GM23338 (cell line): Measurements from ENCODE around the gene GRIK1. TPM values are rescaled to one million over a fixed set of nuclear protein-coding genes. Genes with fewer than 3 reads are reported as not detected.

ENCODE experiments used
- ATAC-seq: fragments of 200-7000 bp; cut with Tn5 transposase; 3 replicates; pipeline ENCODE4 v1.9.1; 2020
- DNase-seq: peaks from one replicate; pipeline ENCODE4 v3.0.0-alpha.2; 2015; ENCODE audit warnings: low spot score
- H2AFZ ChIP-seq: fragments of 200-600 bp; sonication (generic); 2 replicates; pipeline ENCODE4 v1.8.0; 2016; ENCODE audit warnings: antibody characterized with exemption, mild to moderate bottlenecking, moderate library complexity
- H3F3A ChIP-seq: fragments of 200-600 bp; sonication (generic); replicated peaks from 2 replicates; pipeline ENCODE4 v1.8.0; 2017; ENCODE audit warnings: antibody characterized with exemption, mixed run types, low read depth
- H3K27ac ChIP-seq: fragments of 200-600 bp; sonication (generic); 2 replicates; pipeline ENCODE4 v1.6.1; 2016; ENCODE audit warnings: low read depth
- H3K27me3 ChIP-seq: fragments of 200-600 bp; sonication (generic); 2 replicates; pipeline ENCODE4 v1.8.0; 2016; ENCODE audit warnings: mild to moderate bottlenecking, mixed run types, moderate library complexity; ENCODE audit not compliant: insufficient read depth
- H3K36me3 ChIP-seq: fragments of 200-600 bp; sonication (generic); 2 replicates; pipeline ENCODE4 v1.8.0; 2016; ENCODE audit warnings: mild to moderate bottlenecking; ENCODE audit not compliant: insufficient read depth
- H3K4me1 ChIP-seq: fragments of 200-600 bp; sonication (generic); 2 replicates; pipeline ENCODE4 v1.8.0; 2016; ENCODE audit warnings: mild to moderate bottlenecking, moderate library complexity; ENCODE audit not compliant: insufficient read depth
- H3K4me2 ChIP-seq: fragments of 200-600 bp; sonication (generic); 2 replicates; pipeline ENCODE4 v1.7.1; 2017; ENCODE audit warnings: mixed run types
- H3K4me3 ChIP-seq: fragments of 200-600 bp; sonication (generic); 2 replicates; pipeline ENCODE4 v1.6.1; 2016; ENCODE audit warnings: mixed run types
- H3K79me2 ChIP-seq: fragments of 200-600 bp; sonication (generic); replicated peaks from 2 replicates; pipeline ENCODE4 v1.8.0; 2017; ENCODE audit warnings: mild to moderate bottlenecking; ENCODE audit not compliant: insufficient read depth
- H3K9me2 ChIP-seq: fragments of 200-600 bp; sonication (generic); 2 replicates; pipeline ENCODE4 v1.8.0; 2017; ENCODE audit not compliant: insufficient read depth
- H4K20me1 ChIP-seq: fragments of 200-600 bp; sonication (generic); replicated peaks from 2 replicates; pipeline ENCODE4 v1.8.0; 2017; ENCODE audit warnings: mild to moderate bottlenecking; ENCODE audit not compliant: insufficient read depth
- H3K27ac Mint-ChIP-seq: 2 replicates; pipeline ENCODE4 v1.8.0; 2020; ENCODE audit warnings: inconsistent platforms, mild to moderate bottlenecking, moderate library complexity, mixed read lengths
- H3K27me3 Mint-ChIP-seq: 3 replicates; pipeline ENCODE4 v1.8.0; 2022; ENCODE audit warnings: low read depth, mild to moderate bottlenecking, moderate library complexity, mixed read lengths, inconsistent platforms; ENCODE audit not compliant: insufficient read depth, poor library complexity
- H3K36me3 Mint-ChIP-seq: 3 replicates; pipeline ENCODE4 v1.8.0; 2021; ENCODE audit warnings: low read depth, mild to moderate bottlenecking, inconsistent platforms, moderate library complexity, mixed read lengths
- H3K4me1 Mint-ChIP-seq: 3 replicates; pipeline ENCODE4 v1.8.0; 2020; ENCODE audit warnings: mild to moderate bottlenecking, inconsistent platforms, mixed read lengths
- H3K4me3 Mint-ChIP-seq: 3 replicates; pipeline ENCODE4 v1.8.0; 2021; ENCODE audit warnings: moderate library complexity, mild to moderate bottlenecking, inconsistent platforms, mixed read lengths
- H3K9me3 Mint-ChIP-seq: 3 replicates; pipeline ENCODE4 v1.8.0; 2020; ENCODE audit warnings: moderate library complexity, mild to moderate bottlenecking, inconsistent platforms, mixed read lengths
- NANOG ChIP-seq: IDR thresholded peaks from 2 replicates; pipeline ENCODE4 v1.6.1; 2016; ENCODE audit warnings: antibody characterized with exemption, borderline replicate concordance
- POLR2AphosphoS5 ChIP-seq: IDR thresholded peaks from 2 replicates; pipeline ENCODE4 v1.6.1; 2016; ENCODE audit warnings: antibody characterized with exemption, low read depth
- STAT1 ChIP-seq: IDR thresholded peaks from one replicate; pipeline ENCODE4 v1.6.1; 2016; ENCODE audit warnings: antibody characterized with exemption; ENCODE audit not compliant: unreplicated experiment
- ZNF331 ChIP-seq: fragments of 250-450 bp; sonication (Bioruptor Pico); IDR thresholded peaks from 2 replicates; pipeline ENCODE4 v1.5.0; 2020; ENCODE audit warnings: low read depth, mild to moderate bottlenecking, moderate library complexity
- polyA plus RNA-seq: library from polyadenylated mRNA; unstranded; fragments of >200 nt; fragmentation: Nextera tagmentation; extraction: Ambion mirVana; gene quantifications from 2 replicates; pipeline ENCODE4 v1.2.1, GENCODE V29; 2016
- total RNA-seq: library from RNA; depleted of rRNA; stranded (reverse); fragments of >200 nt; shearing (Covaris generic); gene quantifications from 2 replicates; pipeline ENCODE4 v1.2.3, GENCODE V29; 2014
- TF ChIP-seq, protein P1 (sequence below): fragments of 250-450 bp; sonication (Bioruptor Pico); IDR thresholded peaks from 2 replicates; pipeline ENCODE4 v1.5.0; 2020; ENCODE audit warnings: mild to moderate bottlenecking, moderate library complexity
- TF ChIP-seq, protein P2 (sequence below), 2 experiments: fragments of 200-600 bp in 1 of 2; sonication (generic) in 1 of 2; conservative IDR thresholded peaks; 2 replicates each; pipeline versions ENCODE4 v1.5.1 to v1.6.1; 2016 to 2017; ENCODE audit warnings: antibody characterized with exemption in 2 of 2, low read depth in 2 of 2, mild to moderate bottlenecking in 2 of 2, moderate library complexity in 1 of 2
- TF ChIP-seq, protein P3 (sequence below): IDR thresholded peaks from 2 replicates; pipeline ENCODE4 v1.6.1; 2016; ENCODE audit warnings: antibody characterized with exemption

The GRIK1 gene
- total and polyA plus RNA-seq, 2 experiments from 2014 or later = 0.18 to 0.42 TPM

DNA sequence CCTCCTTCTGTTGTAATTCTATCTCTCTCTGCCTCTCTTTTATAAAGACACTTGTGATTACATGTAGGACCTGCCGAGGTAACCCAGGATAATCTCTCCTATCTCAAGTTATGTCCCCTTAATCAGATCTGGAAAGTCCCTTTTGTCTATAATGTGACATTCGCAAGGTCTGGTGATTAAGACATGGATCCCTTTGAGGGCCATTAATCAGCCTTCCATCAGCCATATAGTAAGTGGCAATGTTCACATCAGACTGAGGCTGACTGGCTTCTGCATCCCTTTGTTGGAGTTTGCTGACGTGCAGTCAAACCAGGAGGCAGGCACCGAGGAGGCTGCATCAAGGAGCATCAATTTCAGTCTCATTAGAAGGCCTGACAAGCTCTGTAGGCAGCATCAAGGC, 431.5 kb downstream of the GRIK1 start (continued):
- TF ChIP-seq, protein P1, sequence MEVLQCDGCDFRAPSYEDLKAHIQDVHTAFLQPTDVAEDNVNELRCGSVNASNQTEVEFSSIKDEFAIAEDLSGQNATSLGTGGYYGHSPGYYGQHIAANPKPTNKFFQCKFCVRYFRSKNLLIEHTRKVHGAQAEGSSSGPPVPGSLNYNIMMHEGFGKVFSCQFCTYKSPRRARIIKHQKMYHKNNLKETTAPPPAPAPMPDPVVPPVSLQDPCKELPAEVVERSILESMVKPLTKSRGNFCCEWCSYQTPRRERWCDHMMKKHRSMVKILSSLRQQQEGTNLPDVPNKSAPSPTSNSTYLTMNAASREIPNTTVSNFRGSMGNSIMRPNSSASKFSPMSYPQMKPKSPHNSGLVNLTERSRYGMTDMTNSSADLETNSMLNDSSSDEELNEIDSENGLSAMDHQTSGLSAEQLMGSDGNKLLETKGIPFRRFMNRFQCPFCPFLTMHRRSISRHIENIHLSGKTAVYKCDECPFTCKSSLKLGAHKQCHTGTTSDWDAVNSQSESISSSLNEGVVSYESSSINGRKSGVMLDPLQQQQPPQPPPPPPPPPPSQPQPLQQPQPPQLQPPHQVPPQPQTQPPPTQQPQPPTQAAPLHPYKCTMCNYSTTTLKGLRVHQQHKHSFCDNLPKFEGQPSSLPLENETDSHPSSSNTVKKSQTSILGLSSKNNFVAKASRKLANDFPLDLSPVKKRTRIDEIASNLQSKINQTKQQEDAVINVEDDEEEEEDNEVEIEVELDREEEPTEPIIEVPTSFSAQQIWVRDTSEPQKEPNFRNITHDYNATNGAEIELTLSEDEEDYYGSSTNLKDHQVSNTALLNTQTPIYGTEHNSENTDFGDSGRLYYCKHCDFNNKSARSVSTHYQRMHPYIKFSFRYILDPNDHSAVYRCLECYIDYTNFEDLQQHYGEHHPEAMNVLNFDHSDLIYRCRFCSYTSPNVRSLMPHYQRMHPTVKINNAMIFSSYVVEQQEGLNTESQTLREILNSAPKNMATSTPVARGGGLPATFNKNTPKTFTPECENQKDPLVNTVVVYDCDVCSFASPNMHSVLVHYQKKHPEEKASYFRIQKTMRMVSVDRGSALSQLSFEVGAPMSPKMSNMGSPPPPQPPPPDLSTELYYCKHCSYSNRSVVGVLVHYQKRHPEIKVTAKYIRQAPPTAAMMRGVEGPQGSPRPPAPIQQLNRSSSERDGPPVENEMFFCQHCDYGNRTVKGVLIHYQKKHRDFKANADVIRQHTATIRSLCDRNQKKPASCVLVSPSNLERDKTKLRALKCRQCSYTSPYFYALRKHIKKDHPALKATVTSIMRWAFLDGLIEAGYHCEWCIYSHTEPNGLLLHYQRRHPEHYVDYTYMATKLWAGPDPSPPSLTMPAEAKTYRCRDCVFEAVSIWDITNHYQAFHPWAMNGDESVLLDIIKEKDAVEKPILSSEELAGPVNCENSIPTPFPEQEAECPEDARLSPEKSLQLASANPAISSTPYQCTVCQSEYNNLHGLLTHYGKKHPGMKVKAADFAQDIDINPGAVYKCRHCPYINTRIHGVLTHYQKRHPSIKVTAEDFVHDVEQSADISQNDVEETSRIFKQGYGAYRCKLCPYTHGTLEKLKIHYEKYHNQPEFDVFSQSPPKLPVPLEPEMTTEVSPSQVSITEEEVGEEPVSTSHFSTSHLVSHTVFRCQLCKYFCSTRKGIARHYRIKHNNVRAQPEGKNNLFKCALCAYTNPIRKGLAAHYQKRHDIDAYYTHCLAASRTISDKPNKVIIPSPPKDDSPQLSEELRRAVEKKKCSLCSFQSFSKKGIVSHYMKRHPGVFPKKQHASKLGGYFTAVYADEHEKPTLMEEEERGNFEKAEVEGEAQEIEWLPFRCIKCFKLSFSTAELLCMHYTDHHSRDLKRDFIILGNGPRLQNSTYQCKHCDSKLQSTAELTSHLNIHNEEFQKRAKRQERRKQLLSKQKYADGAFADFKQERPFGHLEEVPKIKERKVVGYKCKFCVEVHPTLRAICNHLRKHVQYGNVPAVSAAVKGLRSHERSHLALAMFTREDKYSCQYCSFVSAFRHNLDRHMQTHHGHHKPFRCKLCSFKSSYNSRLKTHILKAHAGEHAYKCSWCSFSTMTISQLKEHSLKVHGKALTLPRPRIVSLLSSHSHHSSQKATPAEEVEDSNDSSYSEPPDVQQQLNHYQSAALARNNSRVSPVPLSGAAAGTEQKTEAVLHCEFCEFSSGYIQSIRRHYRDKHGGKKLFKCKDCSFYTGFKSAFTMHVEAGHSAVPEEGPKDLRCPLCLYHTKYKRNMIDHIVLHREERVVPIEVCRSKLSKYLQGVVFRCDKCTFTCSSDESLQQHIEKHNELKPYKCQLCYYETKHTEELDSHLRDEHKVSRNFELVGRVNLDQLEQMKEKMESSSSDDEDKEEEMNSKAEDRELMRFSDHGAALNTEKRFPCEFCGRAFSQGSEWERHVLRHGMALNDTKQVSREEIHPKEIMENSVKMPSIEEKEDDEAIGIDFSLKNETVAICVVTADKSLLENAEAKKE (CRISPR knock-in tag) = no peak
- no peak for TF ChIP-seq POLR2AphosphoS5
- TF ChIP-seq STAT1 = no peak

DNA sequence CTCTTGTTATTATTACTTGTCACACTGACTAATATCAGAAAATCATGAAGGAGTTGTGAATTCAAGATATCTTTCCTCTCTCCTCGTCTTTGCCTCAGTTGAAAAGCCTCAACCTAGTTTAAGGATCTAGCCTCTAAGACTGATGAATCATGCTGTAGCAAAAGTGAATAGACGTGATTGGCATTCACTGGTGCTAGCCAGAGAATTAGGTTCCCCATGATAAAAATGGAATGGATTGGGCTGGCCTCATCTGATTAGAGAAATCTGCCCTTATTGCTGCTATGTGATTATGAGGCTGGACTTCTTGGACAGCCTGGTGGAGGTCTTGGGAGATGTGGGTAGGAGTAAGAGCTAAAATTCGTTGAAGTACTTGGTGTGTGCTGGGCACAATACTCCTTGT, 432.8 kb downstream of the GRIK1 start:
- ATAC-seq (no peak), DNase-seq (no peak)
- H3K27me3 Mint-ChIP-seq = peaks cover 2% of the 10 kb centered on the region
- Histone ChIP-seq H3K4me3 (no peak overlapping the region), H3K4me2 (no peak overlapping the region), H3K9me2 (peaks cover 10% of the 10 kb centered on the region), H3K36me3 (no peaks in the 10 kb centered on the region), H3K79me2 (no peaks in the 10 kb centered on the region), H3K27ac (no peak overlapping the region), H3F3A (no peaks in the 10 kb centered on the region), H2AFZ (no peak overlapping the region), H3K27me3 (no peaks in the 10 kb centered on the region), H3K4me1 (no peaks in the 10 kb centered on the region), H4K20me1 (no peaks in the 10 kb centered on the region)
- no peak overlapping the region for H3K4me3 Mint-ChIP-seq
- H3K36me3 Mint-ChIP-seq = no peaks in the 10 kb centered on the region
- H3K27ac Mint-ChIP-seq = no peak overlapping the region
- H3K9me3 Mint-ChIP-seq = no peaks in the 10 kb centered on the region
- no peaks in the 10 kb centered on the region for H3K4me1 Mint-ChIP-seq
- TF ChIP-seq, protein P2, sequence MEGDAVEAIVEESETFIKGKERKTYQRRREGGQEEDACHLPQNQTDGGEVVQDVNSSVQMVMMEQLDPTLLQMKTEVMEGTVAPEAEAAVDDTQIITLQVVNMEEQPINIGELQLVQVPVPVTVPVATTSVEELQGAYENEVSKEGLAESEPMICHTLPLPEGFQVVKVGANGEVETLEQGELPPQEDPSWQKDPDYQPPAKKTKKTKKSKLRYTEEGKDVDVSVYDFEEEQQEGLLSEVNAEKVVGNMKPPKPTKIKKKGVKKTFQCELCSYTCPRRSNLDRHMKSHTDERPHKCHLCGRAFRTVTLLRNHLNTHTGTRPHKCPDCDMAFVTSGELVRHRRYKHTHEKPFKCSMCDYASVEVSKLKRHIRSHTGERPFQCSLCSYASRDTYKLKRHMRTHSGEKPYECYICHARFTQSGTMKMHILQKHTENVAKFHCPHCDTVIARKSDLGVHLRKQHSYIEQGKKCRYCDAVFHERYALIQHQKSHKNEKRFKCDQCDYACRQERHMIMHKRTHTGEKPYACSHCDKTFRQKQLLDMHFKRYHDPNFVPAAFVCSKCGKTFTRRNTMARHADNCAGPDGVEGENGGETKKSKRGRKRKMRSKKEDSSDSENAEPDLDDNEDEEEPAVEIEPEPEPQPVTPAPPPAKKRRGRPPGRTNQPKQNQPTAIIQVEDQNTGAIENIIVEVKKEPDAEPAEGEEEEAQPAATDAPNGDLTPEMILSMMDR (conservative IDR thresholded peaks at IDR 0.05; ENCODE audit: low read depth in 2 of 2) = no peak
- TF ChIP-seq, protein P1 (CRISPR knock-in tag) = no peak
- TF ChIP-seq, protein P3, sequence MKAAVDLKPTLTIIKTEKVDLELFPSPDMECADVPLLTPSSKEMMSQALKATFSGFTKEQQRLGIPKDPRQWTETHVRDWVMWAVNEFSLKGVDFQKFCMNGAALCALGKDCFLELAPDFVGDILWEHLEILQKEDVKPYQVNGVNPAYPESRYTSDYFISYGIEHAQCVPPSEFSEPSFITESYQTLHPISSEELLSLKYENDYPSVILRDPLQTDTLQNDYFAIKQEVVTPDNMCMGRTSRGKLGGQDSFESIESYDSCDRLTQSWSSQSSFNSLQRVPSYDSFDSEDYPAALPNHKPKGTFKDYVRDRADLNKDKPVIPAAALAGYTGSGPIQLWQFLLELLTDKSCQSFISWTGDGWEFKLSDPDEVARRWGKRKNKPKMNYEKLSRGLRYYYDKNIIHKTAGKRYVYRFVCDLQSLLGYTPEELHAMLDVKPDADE = no peak
- no peak for TF ChIP-seq NANOG
- TF ChIP-seq ZNF331 (CRISPR knock-in tag) = no peak
